ENCODE data around the gene PPP2R1B. TPM values are rescaled to one million over a fixed set of nuclear protein-coding genes. Genes with fewer than 3 reads are reported as not detected.

Gene PPP2R1B
- total RNA-seq, 6 experiments from 2014 or later, result 44.5 to 150 (median 59.6) TPM

DNA sequence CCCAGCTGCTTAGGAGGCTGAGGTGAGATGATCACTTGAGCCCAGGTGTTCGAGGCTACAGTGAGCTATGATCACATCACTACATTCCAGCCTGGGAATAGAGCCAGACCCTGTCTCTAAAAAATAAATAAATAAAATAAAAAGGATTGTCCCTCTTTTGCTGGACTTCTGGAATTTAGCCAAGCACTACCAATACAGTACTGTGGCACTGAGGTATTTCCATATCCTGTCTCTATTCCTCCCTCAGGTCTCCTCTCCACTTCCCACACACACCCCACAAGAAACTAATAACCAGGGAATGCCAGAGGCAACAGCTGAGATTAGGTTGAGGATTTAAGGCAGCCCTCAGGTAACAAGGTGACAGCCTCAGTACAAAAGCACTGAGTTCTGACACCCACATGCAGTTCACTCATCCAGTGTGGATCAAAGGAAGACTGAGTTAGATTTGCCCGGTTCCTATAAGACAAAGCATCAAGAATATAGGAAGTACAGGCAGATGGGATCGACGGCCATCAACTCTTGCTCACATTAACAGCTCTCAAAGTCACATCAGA is 4.5 kb upstream of the PPP2R1B start:
- Histone ChIP-seq H3K27ac (peak overlapping the region in 2 of 3 donors; percentile 11 to 91), H3K27me3 (no peaks in the 10 kb centered on the region), H3K9me3 (no peaks in the 10 kb centered on the region), H3K36me3 (no peaks in the 10 kb centered on the region), H3K4me1 (peaks cover 0 to 46% (median 19%) of the 10 kb centered on the region in 4 donors), H3K4me3 (no peak overlapping the region)
- ATAC-seq (no peak), DNase-seq (no peak)
- TF ChIP-seq, protein P1, sequence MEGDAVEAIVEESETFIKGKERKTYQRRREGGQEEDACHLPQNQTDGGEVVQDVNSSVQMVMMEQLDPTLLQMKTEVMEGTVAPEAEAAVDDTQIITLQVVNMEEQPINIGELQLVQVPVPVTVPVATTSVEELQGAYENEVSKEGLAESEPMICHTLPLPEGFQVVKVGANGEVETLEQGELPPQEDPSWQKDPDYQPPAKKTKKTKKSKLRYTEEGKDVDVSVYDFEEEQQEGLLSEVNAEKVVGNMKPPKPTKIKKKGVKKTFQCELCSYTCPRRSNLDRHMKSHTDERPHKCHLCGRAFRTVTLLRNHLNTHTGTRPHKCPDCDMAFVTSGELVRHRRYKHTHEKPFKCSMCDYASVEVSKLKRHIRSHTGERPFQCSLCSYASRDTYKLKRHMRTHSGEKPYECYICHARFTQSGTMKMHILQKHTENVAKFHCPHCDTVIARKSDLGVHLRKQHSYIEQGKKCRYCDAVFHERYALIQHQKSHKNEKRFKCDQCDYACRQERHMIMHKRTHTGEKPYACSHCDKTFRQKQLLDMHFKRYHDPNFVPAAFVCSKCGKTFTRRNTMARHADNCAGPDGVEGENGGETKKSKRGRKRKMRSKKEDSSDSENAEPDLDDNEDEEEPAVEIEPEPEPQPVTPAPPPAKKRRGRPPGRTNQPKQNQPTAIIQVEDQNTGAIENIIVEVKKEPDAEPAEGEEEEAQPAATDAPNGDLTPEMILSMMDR (IDR thresholded peaks at IDR 0.05), result no peak
- no peak for TF ChIP-seq POLR2A (IDR thresholded peaks at IDR 0.05)
- WGBS (ENCODE audit: insufficient coverage, low coverage, low lambda C conversion rate, missing lambda C conversion rate), result 74% methylated on average over 4 of the region's 4 CpGs
- intact Hi-C loops (cut with DNase I), result loop anchor here (5.0 to 10.0 kb wide), 2 partner anchors 33 to 166 kb away; partner anchors contain the start of gene SIK2 (in 1 of the 2)

DNA sequence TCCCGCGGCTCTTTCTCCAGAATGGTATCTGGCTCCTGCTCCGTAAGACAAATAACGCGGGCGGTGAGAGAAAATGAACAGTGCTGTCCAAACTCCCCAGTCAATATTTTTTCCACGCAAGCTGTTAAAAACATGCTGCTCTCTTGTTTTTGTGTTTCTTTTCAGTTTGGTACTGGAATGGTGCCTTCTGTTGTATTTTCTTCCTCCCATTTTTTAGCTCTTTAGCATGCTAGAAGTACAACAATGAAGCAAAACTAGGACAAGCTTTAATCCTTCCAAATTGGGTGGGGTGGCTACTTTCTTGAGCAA is 599 bp upstream of the PPP2R1B start:
- Histone ChIP-seq H3K4me1 (peaks cover 0 to 21% (median 4%) of the 10 kb centered on the region in 4 donors), H3K9me3 (no peaks in the 10 kb centered on the region), H3K27me3 (no peaks in the 10 kb centered on the region), H3K4me3 (peak overlapping the region; percentile 89 to 97 (median 91)), H3K27ac (peak overlapping the region; percentile 88 to 96 (median 95)), H3K36me3 (peaks cover 0 to 22% (median 6%) of the 10 kb centered on the region in 4 donors)
- WGBS (ENCODE audit: insufficient coverage, low coverage, low lambda C conversion rate, missing lambda C conversion rate), result 0% methylated on average over 7 of the region's 7 CpGs
- TF ChIP-seq, protein P1 (IDR thresholded peaks at IDR 0.05), result no peak
- no peak for TF ChIP-seq POLR2A (IDR thresholded peaks at IDR 0.05)
- intact Hi-C loops (cut with DNase I), result no loop called here
- DNase-seq (no peak), ATAC-seq (peak; percentile 32 to 61 (median 56))

DNA sequence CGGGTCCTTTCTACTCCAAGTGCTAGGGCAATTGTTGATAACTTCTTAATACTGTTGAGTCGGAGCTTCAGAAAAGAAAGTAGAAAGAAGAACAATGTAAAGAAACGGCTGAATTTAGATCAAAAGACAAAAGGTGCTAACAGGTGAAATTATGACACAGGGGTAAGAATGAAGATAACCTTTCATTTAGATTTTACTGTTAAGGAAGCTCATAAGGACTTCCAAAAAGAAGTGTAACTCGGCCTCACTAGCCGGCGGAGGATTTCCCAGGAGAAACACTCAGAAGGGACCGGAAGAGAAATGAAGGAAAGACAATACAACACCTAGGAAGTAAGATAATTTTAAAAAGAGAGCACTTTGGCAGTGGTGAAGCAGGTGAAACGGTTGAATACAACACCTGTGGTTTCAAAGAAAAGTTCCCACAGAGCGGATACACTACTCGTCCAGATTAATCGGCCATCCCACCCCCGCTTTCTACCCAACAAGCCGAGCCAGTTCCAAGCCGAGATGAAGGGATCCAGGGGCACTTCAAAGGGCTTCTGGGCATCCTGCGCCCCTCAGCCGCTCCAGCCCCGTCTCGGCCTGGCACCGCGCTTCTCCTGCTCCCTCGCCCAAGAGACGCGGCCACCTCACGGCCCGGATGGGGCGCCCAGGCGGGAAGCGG is 737 bp downstream of the PPP2R1B start:
- Histone ChIP-seq H3K27ac (peak overlapping the region; percentile 88 to 96 (median 95)), H3K9me3 (no peaks in the 10 kb centered on the region), H3K4me1 (peaks cover 0 to 21% (median 4%) of the 10 kb centered on the region in 4 donors), H3K27me3 (no peaks in the 10 kb centered on the region), H3K36me3 (peaks cover 3 to 35% (median 12%) of the 10 kb centered on the region in 4 donors), H3K4me3 (peak overlapping the region; percentile 89 to 97 (median 91))
- DNase-seq, result no peak
- intact Hi-C loops (cut with DNase I), result no loop called here
- ATAC-seq, result peak; percentile 28 to 44 (median 38)
- WGBS (ENCODE audit: insufficient coverage, low coverage, low lambda C conversion rate, missing lambda C conversion rate), result 2% methylated on average over 9 of the region's 28 CpGs
- TF ChIP-seq POLR2A (IDR thresholded peaks at IDR 0.05), result no peak
- TF ChIP-seq, protein P1 (IDR thresholded peaks at IDR 0.05), result no peak

DNA sequence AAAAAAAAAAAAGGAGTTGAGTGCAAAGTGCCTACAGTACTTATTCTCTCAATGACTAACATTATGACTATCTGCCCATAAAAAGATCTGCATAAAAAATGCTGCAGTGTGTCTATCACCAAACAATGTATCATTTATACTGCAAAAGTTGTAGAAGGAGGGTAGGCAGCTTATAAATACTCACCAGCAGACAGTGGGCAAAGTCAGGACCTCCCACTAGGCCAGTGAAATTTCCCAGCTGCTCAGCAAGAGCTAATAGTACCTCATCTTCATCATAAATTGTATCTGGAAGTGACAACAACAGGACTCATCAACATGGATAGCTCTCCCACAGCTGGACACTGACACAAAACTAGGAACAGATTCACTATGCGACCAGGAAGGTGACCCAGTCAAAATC is 1.6 kb downstream of the PPP2R1B start:
- DNase-seq (no peak), ATAC-seq (peak in 1 of 4 donors; percentile 4)
- TF ChIP-seq, protein P1 (IDR thresholded peaks at IDR 0.05), result no peak
- TF ChIP-seq POLR2A (IDR thresholded peaks at IDR 0.05), result no peak
- H3K27me3 ChIP-seq, result no peaks in the 10 kb centered on the region
- H3K27ac ChIP-seq, result peak overlapping the region; percentile 88 to 96 (median 95)
- intact Hi-C loops (cut with DNase I), result no loop called here
- whole genome bisulfite sequencing (ENCODE audit: insufficient coverage, low coverage, low lambda C conversion rate, missing lambda C conversion rate), result 0% methylated on average over 1 of the region's 1 CpG
- peaks cover 3 to 42% (median 19%) of the 10 kb centered on the region in 4 donors for H3K36me3 ChIP-seq
- peak overlapping the region; percentile 89 to 97 (median 91) for H3K4me3 ChIP-seq
- H3K4me1 ChIP-seq, result peaks cover 0 to 27% (median 4%) of the 10 kb centered on the region in 4 donors
- no peaks in the 10 kb centered on the region for H3K9me3 ChIP-seq
